CD14-positive monocyte (primary cell): Measurements from ENCODE around the gene TSHZ2. TPM values are rescaled to one million over a fixed set of nuclear protein-coding genes. Genes with fewer than 3 reads are reported as not detected.

Experiments used
- DNase-seq, 3 donors: peaks; one replicate each; pipeline ENCODE4 v3.0.0-alpha.2; 2011 to 2022
- H2AFZ ChIP-seq: 2 replicates; pipeline ENCODE4 v1.6.0; 2012; ENCODE audit warnings: mild to moderate bottlenecking, low read depth, low read length, inconsistent platforms; ENCODE audit not compliant: insufficient read depth, poor library complexity, severe bottlenecking
- H3K27ac ChIP-seq, 2 donors: 1 replicate in 1 of 2; 2 replicates in 1 of 2; pipeline ENCODE4 v1.5.1; 2012 to 2013; ENCODE audit warnings: low read length in 2 of 2, control low read depth in 1 of 2, inconsistent platforms in 1 of 2, low read depth in 1 of 2, mild to moderate bottlenecking in 1 of 2
- H3K27me3 ChIP-seq, 2 donors: one replicate each; pipeline versions ENCODE4 v1.6.0 to v1.6.1; 2011 to 2013; ENCODE audit warnings: low read length in 2 of 2; ENCODE audit not compliant: control insufficient read depth in 2 of 2, insufficient read depth in 2 of 2
- H3K36me3 ChIP-seq, 2 donors: replicated peaks in 1 of 2; 1 replicate in 1 of 2; 2 replicates in 1 of 2; pipeline versions ENCODE4 v1.5.1 to v1.6.1; 2012 to 2013; ENCODE audit warnings: low read length in 2 of 2, control low read depth in 1 of 2, inconsistent platforms in 1 of 2, mild to moderate bottlenecking in 1 of 2; ENCODE audit not compliant: insufficient read depth in 2 of 2, control insufficient read depth in 1 of 2
- H3K4me1 ChIP-seq, 2 donors: 1 replicate in 1 of 2; 2 replicates in 1 of 2; pipeline versions ENCODE4 v1.5.1 to v1.6.1; 2012 to 2013; ENCODE audit warnings: low read length in 2 of 2, control low read depth in 1 of 2, inconsistent platforms in 1 of 2, mild to moderate bottlenecking in 1 of 2, moderate library complexity in 1 of 2; ENCODE audit not compliant: insufficient read depth in 2 of 2, control insufficient read depth in 1 of 2
- H3K4me2 ChIP-seq: replicated peaks from 2 replicates; pipeline ENCODE3; 2012; ENCODE audit warnings: low read length, moderate library complexity, mild to moderate bottlenecking; ENCODE audit not compliant: poor library complexity, severe bottlenecking; ENCODE audit errors: extremely low read depth
- H3K4me3 ChIP-seq, 3 experiments: fragments of 200-600 bp in 1 of 3; sonication (generic) in 1 of 3; replicated peaks in 1 of 3; 1 replicate in 2 of 3; 2 replicates in 1 of 3; pipeline ENCODE4 v1.5.1; 2011 to 2013; ENCODE audit warnings: low read length in 3 of 3, mild to moderate bottlenecking in 3 of 3, control low read depth in 2 of 3, low read depth in 2 of 3, inconsistent platforms in 1 of 3, moderate library complexity in 1 of 3
- H3K79me2 ChIP-seq: 2 replicates; pipeline ENCODE4 v1.6.0; 2012; ENCODE audit warnings: mild to moderate bottlenecking, control low read depth, inconsistent platforms, low read length, moderate library complexity; ENCODE audit not compliant: insufficient read depth
- H3K9ac ChIP-seq: 2 replicates; pipeline ENCODE4 v1.6.0; 2017; ENCODE audit warnings: low read length, mild to moderate bottlenecking; ENCODE audit not compliant: insufficient read depth, poor library complexity, severe bottlenecking
- H3K9me3 ChIP-seq, 2 donors: replicated peaks in 1 of 2; 1 replicate in 1 of 2; 2 replicates in 1 of 2; pipeline versions ENCODE4 v1.5.1 to v1.6.1; 2012 to 2013; ENCODE audit warnings: low read length in 2 of 2, control low read depth in 1 of 2; ENCODE audit not compliant: control insufficient read depth in 1 of 2, insufficient read depth in 1 of 2
- H4K20me1 ChIP-seq: 2 replicates; pipeline ENCODE4 v1.6.0; 2012; ENCODE audit warnings: mild to moderate bottlenecking, low read length, control low read depth, moderate library complexity; ENCODE audit not compliant: insufficient read depth
- H3K27ac Mint-ChIP-seq, 7 donors: one replicate each; pipeline ENCODE4 v1.8.0; 2020; ENCODE audit warnings: mild to moderate bottlenecking in 7 of 7, mixed read lengths in 7 of 7, moderate library complexity in 6 of 7, inconsistent platforms in 2 of 7
- H3K27me3 Mint-ChIP-seq, 3 donors: one replicate each; pipeline ENCODE4 v1.8.0; 2021 to 2022; ENCODE audit warnings: low read depth in 3 of 3, mild to moderate bottlenecking in 3 of 3, mixed read lengths in 3 of 3, moderate library complexity in 3 of 3, inconsistent platforms in 1 of 3
- H3K36me3 Mint-ChIP-seq, 2 donors: one replicate each; pipeline ENCODE4 v1.8.0; 2020; ENCODE audit warnings: mixed read lengths in 2 of 2, inconsistent platforms in 1 of 2, mild to moderate bottlenecking in 1 of 2
- H3K4me1 Mint-ChIP-seq: one replicate; pipeline ENCODE4 v1.8.0; 2020; ENCODE audit warnings: mild to moderate bottlenecking, mixed read lengths
- H3K4me3 Mint-ChIP-seq, 2 donors: one replicate each; pipeline ENCODE4 v1.8.0; 2020; ENCODE audit warnings: mild to moderate bottlenecking in 2 of 2, mixed read lengths in 2 of 2, moderate library complexity in 1 of 2
- H3K9me3 Mint-ChIP-seq, 7 donors: one replicate each; pipeline ENCODE4 v1.8.0; 2020 to 2022; ENCODE audit warnings: mixed read lengths in 7 of 7, mild to moderate bottlenecking in 6 of 7, moderate library complexity in 6 of 7, inconsistent platforms in 2 of 7
- WGBS: methylation state at CpG from one replicate; pipeline ENCODE4 v1.1.5; 2013; ENCODE audit warnings: missing lambda C conversion rate; ENCODE audit not compliant: insufficient coverage; 5-methylcytosine and 5-hydroxymethylcytosine counted together
- intact Hi-C, 2 donors: fragments of 100-400 bp; cut with micrococcal nuclease; formaldehyde crosslinking; loops; one replicate each; pipeline versions ENCODE4 v1.15.0 to v1.15.1; 2023
- polyA plus RNA-seq, 3 donors: library from polyadenylated mRNA; depleted of rRNA in 1 of 3; unstranded in 2 of 3; stranded (reverse) in 1 of 3; fragments of 300-500 nt in 2 of 3; fragments of >200 nt in 1 of 3; fragmentation: Illumina TruSeq in 2 of 3; gene quantifications; 1 replicate in 2 of 3; 2 replicates in 1 of 3; pipeline ENCODE4 v1.2.3, GENCODE V29; 2012 to 2021
- TF ChIP-seq, protein P1 (sequence below): fragments of 200-600 bp; IDR thresholded peaks from one replicate; pipeline ENCODE4 v1.8.0; 2022; ENCODE audit warnings: antibody characterized with exemption, mild to moderate bottlenecking

The TSHZ2 gene
- polyA plus RNA-seq, 3 donors, result not detected

DNA sequence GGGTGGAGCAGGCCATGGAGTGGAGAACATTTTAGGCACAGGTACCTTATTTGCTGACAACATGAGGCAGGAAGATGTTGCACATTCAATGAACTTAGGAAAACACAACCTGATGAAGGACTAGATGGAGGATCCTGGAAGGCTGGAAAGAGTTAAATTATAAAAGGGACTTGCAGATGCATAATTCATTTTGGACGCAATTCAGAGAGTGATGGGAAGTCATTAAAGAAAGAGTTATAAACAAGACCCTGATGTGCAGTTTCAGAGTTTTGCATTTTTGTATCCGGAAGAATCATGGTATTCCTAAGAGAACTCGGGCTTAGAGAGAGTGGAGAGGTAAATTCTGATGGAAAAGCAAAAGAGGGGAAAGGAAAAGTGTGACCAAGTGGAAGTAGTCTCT, 104.5 kb downstream of the TSHZ2 start:
- TF ChIP-seq, protein P1, sequence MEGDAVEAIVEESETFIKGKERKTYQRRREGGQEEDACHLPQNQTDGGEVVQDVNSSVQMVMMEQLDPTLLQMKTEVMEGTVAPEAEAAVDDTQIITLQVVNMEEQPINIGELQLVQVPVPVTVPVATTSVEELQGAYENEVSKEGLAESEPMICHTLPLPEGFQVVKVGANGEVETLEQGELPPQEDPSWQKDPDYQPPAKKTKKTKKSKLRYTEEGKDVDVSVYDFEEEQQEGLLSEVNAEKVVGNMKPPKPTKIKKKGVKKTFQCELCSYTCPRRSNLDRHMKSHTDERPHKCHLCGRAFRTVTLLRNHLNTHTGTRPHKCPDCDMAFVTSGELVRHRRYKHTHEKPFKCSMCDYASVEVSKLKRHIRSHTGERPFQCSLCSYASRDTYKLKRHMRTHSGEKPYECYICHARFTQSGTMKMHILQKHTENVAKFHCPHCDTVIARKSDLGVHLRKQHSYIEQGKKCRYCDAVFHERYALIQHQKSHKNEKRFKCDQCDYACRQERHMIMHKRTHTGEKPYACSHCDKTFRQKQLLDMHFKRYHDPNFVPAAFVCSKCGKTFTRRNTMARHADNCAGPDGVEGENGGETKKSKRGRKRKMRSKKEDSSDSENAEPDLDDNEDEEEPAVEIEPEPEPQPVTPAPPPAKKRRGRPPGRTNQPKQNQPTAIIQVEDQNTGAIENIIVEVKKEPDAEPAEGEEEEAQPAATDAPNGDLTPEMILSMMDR, result no peak
- Mint-ChIP-seq H3K4me3 (no peak overlapping the region), H3K27me3 (peaks cover 0 to 2% (median 0%) of the 10 kb centered on the region in 3 donors), H3K27ac (no peak overlapping the region), H3K9me3 (peaks cover 0 to 2% (median 0%) of the 10 kb centered on the region in 7 donors), H3K4me1 (no peaks in the 10 kb centered on the region), H3K36me3 (no peaks in the 10 kb centered on the region)
- H3K9ac ChIP-seq, result no peak overlapping the region
- H4K20me1 ChIP-seq, result no peaks in the 10 kb centered on the region
- intact Hi-C loops, result no loop called here
- no peaks in the 10 kb centered on the region for H3K9me3 ChIP-seq
- no peaks in the 10 kb centered on the region for H3K4me1 ChIP-seq
- no peak overlapping the region for H2AFZ ChIP-seq
- H3K79me2 ChIP-seq, result no peaks in the 10 kb centered on the region
- no peaks in the 10 kb centered on the region for H3K36me3 ChIP-seq
- H3K4me3 ChIP-seq, result no peak overlapping the region
- H3K4me2 ChIP-seq, result no peak overlapping the region
- H3K27me3 ChIP-seq, result no peaks in the 10 kb centered on the region
- H3K27ac ChIP-seq, result no peak overlapping the region
- WGBS, result 82% methylated on average over 3 of the region's 3 CpGs
- DNase-seq, result no peak

DNA sequence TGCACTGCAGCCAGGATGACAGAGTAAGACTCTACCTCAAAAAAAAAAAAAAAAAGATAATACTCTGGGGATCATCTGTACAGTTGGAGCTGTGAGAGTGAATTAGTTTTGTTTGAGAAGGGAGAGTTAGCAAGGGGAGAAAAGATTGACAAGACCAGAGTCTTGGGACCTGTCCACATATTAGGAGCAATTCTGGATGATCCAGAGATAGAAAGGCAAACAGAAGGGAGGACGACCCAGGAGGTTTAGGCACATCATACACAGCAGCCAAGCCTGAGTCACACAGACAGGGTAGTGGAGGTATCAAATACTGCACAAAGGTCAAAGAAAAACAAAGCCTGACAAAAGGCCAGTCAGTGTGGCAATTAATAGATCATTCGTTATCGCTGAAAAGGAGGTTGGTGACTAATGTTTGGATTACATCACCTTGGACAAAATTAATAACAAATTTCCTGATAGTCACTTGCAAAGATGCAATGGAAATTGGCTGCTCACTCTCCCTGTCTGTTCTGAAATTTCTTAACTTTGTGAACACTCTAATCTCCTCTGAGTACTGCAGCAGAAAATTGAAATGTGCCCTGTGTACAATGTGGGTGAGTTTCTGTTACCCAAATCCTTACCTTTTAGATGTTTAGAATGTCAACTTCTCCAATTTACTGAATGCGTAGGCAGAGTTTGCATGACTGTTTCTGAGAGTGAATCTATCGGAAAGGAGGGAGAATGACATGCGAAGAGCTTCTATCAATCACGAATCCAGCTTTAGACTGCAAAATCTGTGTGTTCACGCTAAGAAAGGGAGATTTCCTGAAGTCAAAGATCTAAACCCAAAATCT, 105.4 kb downstream of the TSHZ2 start:
- Histone ChIP-seq H3K4me2 (no peak overlapping the region), H3K36me3 (no peaks in the 10 kb centered on the region), H3K79me2 (no peaks in the 10 kb centered on the region), H3K9ac (no peak overlapping the region), H3K9me3 (no peaks in the 10 kb centered on the region), H3K27ac (no peak overlapping the region), H3K27me3 (no peaks in the 10 kb centered on the region), H2AFZ (no peak overlapping the region), H3K4me3 (no peak overlapping the region), H4K20me1 (no peaks in the 10 kb centered on the region), H3K4me1 (no peaks in the 10 kb centered on the region)
- peaks cover 0 to 2% (median 0%) of the 10 kb centered on the region in 7 donors for H3K9me3 Mint-ChIP-seq
- no peak overlapping the region for H3K4me3 Mint-ChIP-seq
- WGBS, result 67% methylated on average over 1 of the region's 8 CpGs
- intact Hi-C loops, result no loop called here
- H3K4me1 Mint-ChIP-seq, result no peaks in the 10 kb centered on the region
- peaks cover 0 to 2% (median 0%) of the 10 kb centered on the region in 3 donors for H3K27me3 Mint-ChIP-seq
- DNase-seq, result no peak
- no peaks in the 10 kb centered on the region for H3K36me3 Mint-ChIP-seq
- no peak overlapping the region for H3K27ac Mint-ChIP-seq
- TF ChIP-seq, protein P1, result no peak
